22Rv1 (cell line): ENCODE data around the gene MGST3.

Experiments used
- CTCF ChIP-seq: fragments of 450-650 bp; IDR thresholded peaks from 2 replicates; pipeline ENCODE4 v1.5.1; 2017; ENCODE audit warnings: mild to moderate bottlenecking
- ZFX ChIP-seq: fragments of 450-650 bp; IDR thresholded peaks from 2 replicates; pipeline ENCODE4 v1.6.1; 2017; ENCODE audit warnings: antibody characterized with exemption, borderline replicate concordance

GRCh38 chr1:165662186-165662585, 31.2 kb downstream of the MGST3 start:
- TF ChIP-seq CTCF (no peak), ZFX (no peak)
